Right lobe of liver (tissue), 6 donors: ENCODE measurements around the gene DEFB112. TPM values are rescaled to one million over a fixed set of nuclear protein-coding genes. Genes with fewer than 3 reads are reported as not detected.

Source experiments
- ATAC-seq, 4 donors: fragments of 200-7000 bp; cut with Tn5 transposase; one replicate each; pipeline ENCODE4 v1.9.1; 2020; ENCODE audit warnings: mild to moderate bottlenecking in 4 of 4, moderate library complexity in 4 of 4
- DNase-seq, 3 donors: peaks; one replicate each; pipeline ENCODE4 v3.0.0-alpha.2; 2020
- H3K27ac ChIP-seq, 3 donors: fragments of 200-600 bp; one replicate each; pipeline ENCODE4 v1.8.0; 2022
- H3K27me3 ChIP-seq, 2 donors: fragments of 200-600 bp; one replicate each; pipeline ENCODE4 v1.8.0; 2022
- H3K36me3 ChIP-seq, 4 donors: fragments of 200-600 bp; sonication (generic) in 1 of 4; one replicate each; pipeline versions ENCODE4 v1.5.1 to v1.8.0; 2017 to 2022; ENCODE audit warnings: control low read depth in 1 of 4
- H3K4me1 ChIP-seq, 4 donors: fragments of 200-600 bp; sonication (generic) in 1 of 4; one replicate each; pipeline versions ENCODE4 v1.5.1 to v1.8.0; 2017 to 2022; ENCODE audit warnings: control low read depth in 1 of 4
- H3K4me3 ChIP-seq, 3 donors: fragments of 200-600 bp; one replicate each; pipeline ENCODE4 v1.8.0; 2022
- H3K9me3 ChIP-seq, 4 donors: fragments of 200-600 bp; sonication (generic) in 1 of 4; one replicate each; pipeline versions ENCODE4 v1.5.1 to v1.8.0; 2017 to 2022; ENCODE audit warnings: control low read depth in 1 of 4
- CTCF ChIP-seq, 4 donors: fragments of 200-600 bp in 3 of 4; fragments of 450-650 bp in 1 of 4; IDR thresholded peaks; one replicate each; pipeline versions ENCODE4 v1.5.1 to v1.8.0; 2016 to 2022; ENCODE audit warnings: antibody characterized with exemption in 4 of 4, mild to moderate bottlenecking in 2 of 4
- POLR2A ChIP-seq: fragments of 450-650 bp; IDR thresholded peaks from one replicate; pipeline ENCODE4 v1.6.1; 2017; ENCODE audit warnings: antibody characterized with exemption, mild to moderate bottlenecking
- WGBS: methylation state at CpG from one replicate; pipeline ENCODE4 v1.1.6; 2018; ENCODE audit warnings: low coverage, low lambda C conversion rate; ENCODE audit not compliant: insufficient coverage; ENCODE audit errors: missing lambda C conversion rate; 5-methylcytosine and 5-hydroxymethylcytosine counted together
- intact Hi-C, 2 donors: fragments of 100-400 bp; cut with DNase I; formaldehyde crosslinking; loops; one replicate each; pipeline versions ENCODE4 v1.11.2 to v1.14.1; 2022
- total RNA-seq, 6 experiments: library from RNA; depleted of rRNA in 2 of 6; stranded (reverse); fragments of >200 nt in 2 of 6; fragmentation: NEBNext Ultra II Directional in 3 of 6; extraction: Animal tissue kit (Norgen Biotek cat#: 25700) in 3 of 6; gene quantifications; one replicate each; pipeline versions ENCODE4 v1.1.0 to v1.2.4, GENCODE V29; 2016 to 2023
- donor health status: DM: no; HTN: yes; CAD: no.
- donor health status: DM: no; HTN: no; CAD: no.
- donor health status: DM: no; HTN: no; CAD: no.
- donor health status: DM: no; HTN: yes; CAD: no.
- donor health status: DM: no; HTN: yes; CAD: no.

DEFB112 gene
- total RNA-seq, 6 experiments from 2014 or later = not detected

- DNase-seq = no peak
- ATAC-seq = no peak
- no peaks in the 10 kb centered on the region for H3K27me3 ChIP-seq
- intact Hi-C loops = no loop called here
- H3K36me3 ChIP-seq = no peaks in the 10 kb centered on the region
- no peak for TF ChIP-seq POLR2A
- no peak for TF ChIP-seq CTCF (IDR thresholded peaks at IDR 0.05)
- H3K4me3 ChIP-seq = no peak overlapping the region
- H3K9me3 ChIP-seq = no peaks in the 10 kb centered on the region
- WGBS = 0% methylated on average over 1 of the region's 1 CpG
- H3K4me1 ChIP-seq = no peaks in the 10 kb centered on the region
- H3K27ac ChIP-seq = no peak overlapping the region
Measured at GRCh38 chr6:50077385-50077784, 27.7 kb upstream of the DEFB112 start.

- DNase-seq = no peak
- no peak for TF ChIP-seq CTCF (IDR thresholded peaks at IDR 0.05)
- TF ChIP-seq POLR2A = no peak
- Histone ChIP-seq H3K27me3 (no peaks in the 10 kb centered on the region), H3K27ac (no peak overlapping the region), H3K4me1 (no peaks in the 10 kb centered on the region), H3K9me3 (no peaks in the 10 kb centered on the region), H3K36me3 (no peaks in the 10 kb centered on the region), H3K4me3 (no peak overlapping the region)
- WGBS = 70% methylated on average over 4 of the region's 4 CpGs
- no peak for ATAC-seq
- intact Hi-C loops = no loop called here
Measured at GRCh38 chr6:50076431-50076830, 26.7 kb upstream of the DEFB112 start.

GRCh38 chr6:50071921-50072320 is 22.2 kb upstream of the DEFB112 start:
- WGBS = 50% methylated on average over 1 of the region's 1 CpG
- intact Hi-C loops = no loop called here
- ATAC-seq = no peak

GRCh38 chr6:50070101-50070500 is 20.4 kb upstream of the DEFB112 start:
- H3K4me1 ChIP-seq = no peaks in the 10 kb centered on the region
- H3K27me3 ChIP-seq = no peaks in the 10 kb centered on the region
- no peak overlapping the region for H3K27ac ChIP-seq
- no peaks in the 10 kb centered on the region for H3K36me3 ChIP-seq
- no peaks in the 10 kb centered on the region for H3K9me3 ChIP-seq
- WGBS = 68% methylated on average over 2 of the region's 2 CpGs
- TF ChIP-seq CTCF (IDR thresholded peaks at IDR 0.05) (no peak), POLR2A (no peak)
- DNase-seq = no peak
- no peak for ATAC-seq
- intact Hi-C loops = no loop called here
- no peak overlapping the region for H3K4me3 ChIP-seq

More at GRCh38 chr6:50071921-50072320, 22.2 kb upstream of the DEFB112 start:
- no peaks in the 10 kb centered on the region for H3K4me1 ChIP-seq
- no peak for TF ChIP-seq POLR2A
- no peak for TF ChIP-seq CTCF (IDR thresholded peaks at IDR 0.05)
- H3K27me3 ChIP-seq = no peaks in the 10 kb centered on the region
- no peak overlapping the region for H3K27ac ChIP-seq
- H3K4me3 ChIP-seq = no peak overlapping the region
- H3K36me3 ChIP-seq = no peaks in the 10 kb centered on the region
- no peaks in the 10 kb centered on the region for H3K9me3 ChIP-seq
- DNase-seq = no peak

- Histone ChIP-seq H3K27ac (no peak overlapping the region), H3K4me1 (no peaks in the 10 kb centered on the region), H3K9me3 (no peaks in the 10 kb centered on the region), H3K27me3 (no peaks in the 10 kb centered on the region), H3K4me3 (no peak overlapping the region), H3K36me3 (no peaks in the 10 kb centered on the region)
- TF ChIP-seq CTCF (IDR thresholded peaks at IDR 0.05) (peak in 3 of 4 donors; percentile 18 to 39 (median 24)), POLR2A (no peak)
- 3% methylated on average over 2 of the region's 2 CpGs for WGBS
- DNase-seq = no peak
- intact Hi-C loops = no loop called here
- no peak for ATAC-seq
Measured at GRCh38 chr6:50062051-50062450, 12.3 kb upstream of the DEFB112 start.
